DOHH2 (cell line): ENCODE measurements around the gene PTPN4.

Experiments
- EZH2phosphoT487 ChIP-seq: fragments of 200-600 bp; sonication (generic); IDR thresholded peaks from 2 replicates; pipeline ENCODE4 v1.6.1; 2017; ENCODE audit warnings: borderline replicate concordance, mild to moderate bottlenecking, antibody characterized with exemption, low read length, moderate library complexity, mixed read lengths
- TF ChIP-seq, protein P1 (sequence below): fragments of 200-600 bp; sonication (generic); IDR thresholded peaks from one replicate; pipeline ENCODE4 v1.5.1; 2014; ENCODE audit warnings: antibody characterized with exemption, mild to moderate bottlenecking, low read depth, low read length; ENCODE audit not compliant: poor library complexity, severe bottlenecking

- TF ChIP-seq, protein P1, sequence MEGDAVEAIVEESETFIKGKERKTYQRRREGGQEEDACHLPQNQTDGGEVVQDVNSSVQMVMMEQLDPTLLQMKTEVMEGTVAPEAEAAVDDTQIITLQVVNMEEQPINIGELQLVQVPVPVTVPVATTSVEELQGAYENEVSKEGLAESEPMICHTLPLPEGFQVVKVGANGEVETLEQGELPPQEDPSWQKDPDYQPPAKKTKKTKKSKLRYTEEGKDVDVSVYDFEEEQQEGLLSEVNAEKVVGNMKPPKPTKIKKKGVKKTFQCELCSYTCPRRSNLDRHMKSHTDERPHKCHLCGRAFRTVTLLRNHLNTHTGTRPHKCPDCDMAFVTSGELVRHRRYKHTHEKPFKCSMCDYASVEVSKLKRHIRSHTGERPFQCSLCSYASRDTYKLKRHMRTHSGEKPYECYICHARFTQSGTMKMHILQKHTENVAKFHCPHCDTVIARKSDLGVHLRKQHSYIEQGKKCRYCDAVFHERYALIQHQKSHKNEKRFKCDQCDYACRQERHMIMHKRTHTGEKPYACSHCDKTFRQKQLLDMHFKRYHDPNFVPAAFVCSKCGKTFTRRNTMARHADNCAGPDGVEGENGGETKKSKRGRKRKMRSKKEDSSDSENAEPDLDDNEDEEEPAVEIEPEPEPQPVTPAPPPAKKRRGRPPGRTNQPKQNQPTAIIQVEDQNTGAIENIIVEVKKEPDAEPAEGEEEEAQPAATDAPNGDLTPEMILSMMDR = no peak
- TF ChIP-seq EZH2phosphoT487 = no peak
Measured at GRCh38 chr2:120007851-120008250, 248.1 kb downstream of the PTPN4 start.
